HEK293 (cell line): ENCODE data around the gene TTC9B.
A peak's percentile ranks its signal among the peaks of the same experiment; 100 is the strongest.

ENCODE experiments used
- CTCF ChIA-PET: fragments of 350-600 bp; formaldehyde crosslinking; extraction: SDS; loops from one replicate; lab custom pipeline; 2021; ENCODE audit warnings: antibody characterized with exemption; lab: Yijun Ruan, JAX
- POLR2A ChIA-PET: fragments of 300-600 bp; formaldehyde crosslinking; extraction: SDS; loops from one replicate; lab custom pipeline; 2020; ENCODE audit warnings: antibody characterized with exemption, inconsistent platforms; lab: Yijun Ruan, JAX
- H3K27ac ChIP-seq: fragments of 200-500 bp; sonication (Bioruptor generic); 2 replicates; pipeline ENCODE4 v1.5.1; 2014; ENCODE audit warnings: low read depth, low read length, control low read depth, inconsistent platforms; ENCODE audit errors: extremely low read depth
- H3K36me3 ChIP-seq, 2 experiments: fragments of 200-500 bp in 1 of 2; sonication (Bioruptor generic) in 1 of 2; 1 replicate in 1 of 2; 2 replicates in 1 of 2; pipeline ENCODE4 v1.5.1; 2014 to 2017; ENCODE audit warnings: inconsistent platforms in 2 of 2, low read length in 2 of 2; ENCODE audit not compliant: control insufficient read depth in 2 of 2, insufficient read depth in 1 of 2
- H3K4me1 ChIP-seq: fragments of 200-500 bp; sonication (Bioruptor generic); 2 replicates; pipeline ENCODE4 v1.5.1; 2014; ENCODE audit warnings: mild to moderate bottlenecking, low read length, inconsistent platforms; ENCODE audit not compliant: control insufficient read depth, insufficient read depth
- H3K4me3 ChIP-seq: 2 replicates; pipeline ENCODE4 v1.5.1; 2011; ENCODE audit warnings: low read depth, mild to moderate bottlenecking, control low read depth, low read length, moderate library complexity
- H3K9me3 ChIP-seq: fragments of 200-500 bp; sonication (Bioruptor generic); 2 replicates; pipeline ENCODE4 v1.5.1; 2014; ENCODE audit warnings: low read depth, low read length, inconsistent platforms; ENCODE audit not compliant: control insufficient read depth, insufficient read depth
- HOXA7 ChIP-seq: sonication (generic); formaldehyde crosslinking; IDR thresholded peaks from 2 replicates; pipeline ENCODE4 v1.8.1; 2022; ENCODE audit warnings: missing genetic modification reagents, borderline replicate concordance
- PRDM1 ChIP-seq: fragments of 450-650 bp; formaldehyde crosslinking; IDR thresholded peaks from 2 replicates; pipeline ENCODE4; 2016; ENCODE audit warnings: missing biosample characterization, missing genetic modification characterization
- YY1 ChIP-seq: fragments of 450-650 bp; formaldehyde crosslinking; IDR thresholded peaks from 2 replicates; pipeline ENCODE4 v1.5.1; 2018; ENCODE audit warnings: missing biosample characterization, missing genetic modification characterization
- ZBTB21 ChIP-seq: fragments of 450-650 bp; formaldehyde crosslinking; IDR thresholded peaks from 2 replicates; pipeline ENCODE4 v1.5.1; 2017; ENCODE audit warnings: missing biosample characterization, missing genetic modification characterization
- ZBTB7A ChIP-seq: fragments of 450-650 bp; formaldehyde crosslinking; IDR thresholded peaks from 2 replicates; pipeline ENCODE4 v1.5.1; 2016; ENCODE audit warnings: low read depth, missing biosample characterization, missing genetic modification characterization
- ZFHX2 ChIP-seq: fragments of 450-650 bp; formaldehyde crosslinking; conservative IDR thresholded peaks from 2 replicates; pipeline ENCODE4 v1.5.1; 2016; ENCODE audit warnings: missing biosample characterization, missing genetic modification characterization
- ZNF121 ChIP-seq: fragments of 450-650 bp; formaldehyde crosslinking; IDR thresholded peaks from 2 replicates; pipeline ENCODE4 v1.5.1; 2016; ENCODE audit warnings: missing biosample characterization, missing genetic modification characterization
- ZNF311 ChIP-seq: fragments of 450-650 bp; formaldehyde crosslinking; IDR thresholded peaks from 2 replicates; pipeline ENCODE4 v1.5.1; 2017; ENCODE audit warnings: missing biosample characterization, missing genetic modification characterization, borderline replicate concordance
- ZNF366 ChIP-seq: fragments of 450-650 bp; formaldehyde crosslinking; conservative IDR thresholded peaks from 2 replicates; pipeline ENCODE4 v1.5.1; 2016; ENCODE audit warnings: missing biosample characterization, missing genetic modification characterization
- ZNF394 ChIP-seq: fragments of 450-650 bp; formaldehyde crosslinking; IDR thresholded peaks from 2 replicates; pipeline ENCODE4 v1.5.1; 2016; ENCODE audit warnings: missing biosample characterization, missing genetic modification characterization, mild to moderate bottlenecking, moderate library complexity, borderline replicate concordance
- ZNF621 ChIP-seq: fragments of 450-650 bp; formaldehyde crosslinking; IDR thresholded peaks from 2 replicates; pipeline ENCODE4 v1.5.1; 2017; ENCODE audit warnings: missing biosample characterization, missing genetic modification characterization
- ZNF654 ChIP-seq: fragments of 450-650 bp; formaldehyde crosslinking; IDR thresholded peaks from 2 replicates; pipeline ENCODE4 v1.5.1; 2016; ENCODE audit warnings: low read depth, missing biosample characterization, missing genetic modification characterization
- ZNF660 ChIP-seq: fragments of 450-650 bp; IDR thresholded peaks from 2 replicates; pipeline ENCODE4 v1.5.1; 2018; ENCODE audit warnings: missing biosample characterization, mild to moderate bottlenecking, missing genetic modification characterization
- ZNF776 ChIP-seq: fragments of 450-650 bp; formaldehyde crosslinking; IDR thresholded peaks from 2 replicates; pipeline ENCODE4 v1.5.0; 2017; ENCODE audit warnings: missing biosample characterization, missing genetic modification characterization, borderline replicate concordance
- ZNF791 ChIP-seq: fragments of 450-650 bp; formaldehyde crosslinking; IDR thresholded peaks from 2 replicates; pipeline ENCODE4 v1.5.1; 2016; ENCODE audit warnings: missing biosample characterization, missing genetic modification characterization
- ZNF792 ChIP-seq: fragments of 450-650 bp; formaldehyde crosslinking; IDR thresholded peaks from 2 replicates; pipeline ENCODE4 v1.5.1; 2016; ENCODE audit warnings: missing biosample characterization, missing genetic modification characterization
- ZNF843 ChIP-seq: fragments of 450-650 bp; formaldehyde crosslinking; IDR thresholded peaks from 2 replicates; pipeline ENCODE4 v1.5.1; 2016; ENCODE audit warnings: missing biosample characterization, missing genetic modification characterization
- ZSCAN23 ChIP-seq: fragments of 450-650 bp; formaldehyde crosslinking; IDR thresholded peaks from 2 replicates; pipeline ENCODE4 v1.5.1; 2016; ENCODE audit warnings: missing biosample characterization, missing genetic modification characterization
- TF ChIP-seq, protein P1 (sequence below): fragments of 450-650 bp; formaldehyde crosslinking; IDR thresholded peaks from 2 replicates; pipeline ENCODE4 v1.5.1; 2016; ENCODE audit warnings: missing biosample characterization, missing genetic modification characterization
- TF ChIP-seq, protein P2 (sequence below): fragments of 450-650 bp; formaldehyde crosslinking; IDR thresholded peaks from 2 replicates; pipeline ENCODE4 v1.5.1; 2016; ENCODE audit warnings: missing biosample characterization, missing genetic modification characterization
- TF ChIP-seq, protein P3 (sequence below): fragments of 450-650 bp; formaldehyde crosslinking; IDR thresholded peaks from 2 replicates; pipeline ENCODE4 v1.5.1; 2017; ENCODE audit warnings: missing biosample characterization, missing genetic modification characterization
- TF ChIP-seq, protein P4 (sequence below): fragments of 450-650 bp; formaldehyde crosslinking; IDR thresholded peaks from 2 replicates; pipeline ENCODE4 v1.5.1; 2016; ENCODE audit warnings: missing biosample characterization, missing genetic modification characterization
- TF ChIP-seq, protein P5 (sequence below): fragments of 450-650 bp; formaldehyde crosslinking; IDR thresholded peaks from 2 replicates; pipeline ENCODE4 v1.5.1; 2016; ENCODE audit warnings: missing biosample characterization, missing genetic modification characterization
- TF ChIP-seq, protein P6 (sequence below): fragments of 450-650 bp; IDR thresholded peaks from 2 replicates; pipeline ENCODE4 v1.5.1; 2018; ENCODE audit warnings: missing biosample characterization, missing genetic modification characterization
- TF ChIP-seq, protein P7 (sequence below): fragments of 450-650 bp; formaldehyde crosslinking; IDR thresholded peaks from 2 replicates; pipeline ENCODE4 v1.5.1; 2017; ENCODE audit warnings: missing biosample characterization, missing genetic modification characterization

Gene TTC9B

DNA sequence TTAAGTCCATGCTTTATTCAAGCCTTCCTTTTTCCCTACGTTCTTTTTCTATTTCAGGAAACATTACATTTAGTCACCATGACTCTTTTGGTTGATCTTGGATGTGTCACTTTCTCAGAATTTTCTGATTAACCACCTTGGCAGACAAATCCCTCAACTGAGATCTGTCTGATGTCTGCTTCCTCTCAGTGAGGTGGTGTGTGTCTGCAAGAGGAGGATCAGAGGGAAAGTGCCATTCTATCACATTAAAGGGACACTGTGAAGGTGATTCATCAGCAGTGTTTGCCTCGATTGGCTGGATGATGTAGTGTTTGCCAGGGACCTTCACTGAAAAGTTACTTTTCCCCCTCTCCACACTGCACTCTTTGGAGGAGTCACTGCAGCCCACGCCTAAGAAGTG, 11.3 kb upstream of the TTC9B start (continued):
- no peak for TF ChIP-seq YY1 (tag by site-specific recombination)
- TF ChIP-seq, protein P1, sequence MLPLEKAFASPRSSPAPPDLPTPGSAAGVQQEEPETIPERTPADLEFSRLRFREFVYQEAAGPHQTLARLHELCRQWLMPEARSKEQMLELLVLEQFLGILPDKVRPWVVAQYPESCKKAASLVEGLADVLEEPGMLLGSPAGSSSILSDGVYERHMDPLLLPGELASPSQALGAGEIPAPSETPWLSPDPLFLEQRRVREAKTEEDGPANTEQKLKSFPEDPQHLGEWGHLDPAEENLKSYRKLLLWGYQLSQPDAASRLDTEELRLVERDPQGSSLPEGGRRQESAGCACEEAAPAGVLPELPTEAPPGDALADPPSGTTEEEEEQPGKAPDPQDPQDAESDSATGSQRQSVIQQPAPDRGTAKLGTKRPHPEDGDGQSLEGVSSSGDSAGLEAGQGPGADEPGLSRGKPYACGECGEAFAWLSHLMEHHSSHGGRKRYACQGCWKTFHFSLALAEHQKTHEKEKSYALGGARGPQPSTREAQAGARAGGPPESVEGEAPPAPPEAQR (tag by site-specific recombination): no peak
- TF ChIP-seq ZNF654 (tag by site-specific recombination): no peak
- no peak for TF ChIP-seq ZNF394 (tag by site-specific recombination)
- no peak for TF ChIP-seq ZNF776 (tag by site-specific recombination)
- TF ChIP-seq PRDM1 (tag by site-specific recombination): peak; percentile 95
- TF ChIP-seq, protein P2, sequence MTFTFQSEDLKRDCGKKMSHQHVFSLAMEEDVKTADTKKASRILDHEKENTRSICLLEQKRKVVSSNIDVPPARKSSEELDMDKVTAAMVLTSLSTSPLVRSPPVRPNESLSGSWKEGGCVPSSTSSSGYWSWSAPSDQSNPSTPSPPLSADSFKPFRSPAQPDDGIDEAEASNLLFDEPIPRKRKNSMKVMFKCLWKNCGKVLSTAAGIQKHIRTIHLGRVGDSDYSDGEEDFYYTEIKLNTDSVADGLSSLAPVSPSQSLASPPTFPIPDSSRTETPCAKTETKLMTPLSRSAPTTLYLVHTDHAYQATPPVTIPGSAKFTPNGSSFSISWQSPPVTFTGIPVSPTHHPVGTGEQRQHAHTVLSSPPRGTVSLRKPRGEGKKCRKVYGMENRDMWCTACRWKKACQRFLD: no peak
- TF ChIP-seq, protein P3, sequence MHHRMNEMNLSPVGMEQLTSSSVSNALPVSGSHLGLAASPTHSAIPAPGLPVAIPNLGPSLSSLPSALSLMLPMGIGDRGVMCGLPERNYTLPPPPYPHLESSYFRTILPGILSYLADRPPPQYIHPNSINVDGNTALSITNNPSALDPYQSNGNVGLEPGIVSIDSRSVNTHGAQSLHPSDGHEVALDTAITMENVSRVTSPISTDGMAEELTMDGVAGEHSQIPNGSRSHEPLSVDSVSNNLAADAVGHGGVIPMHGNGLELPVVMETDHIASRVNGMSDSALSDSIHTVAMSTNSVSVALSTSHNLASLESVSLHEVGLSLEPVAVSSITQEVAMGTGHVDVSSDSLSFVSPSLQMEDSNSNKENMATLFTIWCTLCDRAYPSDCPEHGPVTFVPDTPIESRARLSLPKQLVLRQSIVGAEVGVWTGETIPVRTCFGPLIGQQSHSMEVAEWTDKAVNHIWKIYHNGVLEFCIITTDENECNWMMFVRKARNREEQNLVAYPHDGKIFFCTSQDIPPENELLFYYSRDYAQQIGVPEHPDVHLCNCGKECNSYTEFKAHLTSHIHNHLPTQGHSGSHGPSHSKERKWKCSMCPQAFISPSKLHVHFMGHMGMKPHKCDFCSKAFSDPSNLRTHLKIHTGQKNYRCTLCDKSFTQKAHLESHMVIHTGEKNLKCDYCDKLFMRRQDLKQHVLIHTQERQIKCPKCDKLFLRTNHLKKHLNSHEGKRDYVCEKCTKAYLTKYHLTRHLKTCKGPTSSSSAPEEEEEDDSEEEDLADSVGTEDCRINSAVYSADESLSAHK (tag by site-specific recombination): no peak
- TF ChIP-seq ZBTB7A (tag by site-specific recombination): no peak
- TF ChIP-seq ZNF660 (tag by site-specific recombination): no peak
- TF ChIP-seq ZFHX2 (tag by site-specific recombination): no peak; the same call in 1 of the 2 replicates
- TF ChIP-seq ZNF366 (tag by site-specific recombination): no peak
- TF ChIP-seq, protein P4, sequence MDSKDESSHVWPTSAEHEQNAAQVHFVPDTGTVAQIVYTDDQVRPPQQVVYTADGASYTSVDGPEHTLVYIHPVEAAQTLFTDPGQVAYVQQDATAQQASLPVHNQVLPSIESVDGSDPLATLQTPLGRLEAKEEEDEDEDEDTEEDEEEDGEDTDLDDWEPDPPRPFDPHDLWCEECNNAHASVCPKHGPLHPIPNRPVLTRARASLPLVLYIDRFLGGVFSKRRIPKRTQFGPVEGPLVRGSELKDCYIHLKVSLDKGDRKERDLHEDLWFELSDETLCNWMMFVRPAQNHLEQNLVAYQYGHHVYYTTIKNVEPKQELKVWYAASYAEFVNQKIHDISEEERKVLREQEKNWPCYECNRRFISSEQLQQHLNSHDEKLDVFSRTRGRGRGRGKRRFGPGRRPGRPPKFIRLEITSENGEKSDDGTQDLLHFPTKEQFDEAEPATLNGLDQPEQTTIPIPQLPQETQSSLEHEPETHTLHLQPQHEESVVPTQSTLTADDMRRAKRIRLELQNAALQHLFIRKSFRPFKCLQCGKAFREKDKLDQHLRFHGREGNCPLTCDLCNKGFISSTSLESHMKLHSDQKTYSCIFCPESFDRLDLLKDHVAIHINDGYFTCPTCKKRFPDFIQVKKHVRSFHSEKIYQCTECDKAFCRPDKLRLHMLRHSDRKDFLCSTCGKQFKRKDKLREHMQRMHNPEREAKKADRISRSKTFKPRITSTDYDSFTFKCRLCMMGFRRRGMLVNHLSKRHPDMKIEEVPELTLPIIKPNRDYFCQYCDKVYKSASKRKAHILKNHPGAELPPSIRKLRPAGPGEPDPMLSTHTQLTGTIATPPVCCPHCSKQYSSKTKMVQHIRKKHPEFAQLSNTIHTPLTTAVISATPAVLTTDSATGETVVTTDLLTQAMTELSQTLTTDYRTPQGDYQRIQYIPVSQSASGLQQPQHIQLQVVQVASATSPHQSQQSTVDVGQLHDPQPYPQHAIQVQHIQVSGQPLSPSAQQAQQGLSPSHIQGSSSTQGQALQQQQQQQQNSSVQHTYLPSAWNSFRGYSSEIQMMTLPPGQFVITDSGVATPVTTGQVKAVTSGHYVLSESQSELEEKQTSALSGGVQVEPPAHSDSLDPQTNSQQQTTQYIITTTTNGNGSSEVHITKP: peak; percentile 96
- no peak for TF ChIP-seq ZSCAN23
- TF ChIP-seq ZNF791: no peak
- TF ChIP-seq ZNF621 (tag by site-specific recombination): no peak

DNA sequence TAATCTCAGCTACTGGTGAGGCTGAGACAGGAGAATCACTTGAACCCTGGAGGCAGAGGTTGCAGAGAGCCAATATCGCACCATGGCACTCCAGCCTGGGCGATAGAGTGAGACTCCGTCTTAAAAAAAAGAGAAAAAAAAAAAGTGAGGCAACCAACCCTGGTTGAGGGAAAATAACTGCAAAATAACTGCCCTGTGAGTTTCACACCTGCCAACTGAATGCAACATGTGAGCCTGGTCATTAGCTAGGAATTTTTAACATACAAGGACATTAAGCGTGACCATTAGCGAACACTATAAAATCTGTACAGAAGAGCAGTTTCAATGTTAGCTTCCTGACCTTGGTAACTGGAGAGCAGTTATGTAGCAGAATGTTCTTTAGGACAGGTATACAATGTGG, 10.7 kb upstream of the TTC9B start:
- H3K4me1 ChIP-seq: peaks cover 11% of the 10 kb centered on the region
- CTCF ChIA-PET: interaction anchor here (0.6 to 1.5 kb wide), 8 partner anchors 9 to 491 kb away, joined by 3 to 9 read pairs (median 4); partner anchors contain the start of gene CLC
- no peak overlapping the region for H3K4me3 ChIP-seq
- H3K27ac ChIP-seq: no peak overlapping the region
- H3K9me3 ChIP-seq: no peaks in the 10 kb centered on the region
- POLR2A ChIA-PET: no interaction called here
- H3K36me3 ChIP-seq: peaks cover 8 to 9% of the 10 kb centered on the region in 2 experiments; a peak in 2 of 3 replicates
- no peak for TF ChIP-seq HOXA7 (CRISPR knock-in tag)
- TF ChIP-seq ZNF311 (tag by site-specific recombination): no peak
- TF ChIP-seq ZNF792: 0 out of 2 replicates have a peak, but pooled peaks have one; percentile 15
- TF ChIP-seq, protein P5, sequence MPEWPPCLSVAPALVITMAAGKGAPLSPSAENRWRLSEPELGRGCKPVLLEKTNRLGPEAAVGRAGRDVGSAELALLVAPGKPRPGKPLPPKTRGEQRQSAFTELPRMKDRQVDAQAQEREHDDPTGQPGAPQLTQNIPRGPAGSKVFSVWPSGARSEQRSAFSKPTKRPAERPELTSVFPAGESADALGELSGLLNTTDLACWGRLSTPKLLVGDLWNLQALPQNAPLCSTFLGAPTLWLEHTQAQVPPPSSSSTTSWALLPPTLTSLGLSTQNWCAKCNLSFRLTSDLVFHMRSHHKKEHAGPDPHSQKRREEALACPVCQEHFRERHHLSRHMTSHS (tag by site-specific recombination): no peak
- TF ChIP-seq, protein P6, sequence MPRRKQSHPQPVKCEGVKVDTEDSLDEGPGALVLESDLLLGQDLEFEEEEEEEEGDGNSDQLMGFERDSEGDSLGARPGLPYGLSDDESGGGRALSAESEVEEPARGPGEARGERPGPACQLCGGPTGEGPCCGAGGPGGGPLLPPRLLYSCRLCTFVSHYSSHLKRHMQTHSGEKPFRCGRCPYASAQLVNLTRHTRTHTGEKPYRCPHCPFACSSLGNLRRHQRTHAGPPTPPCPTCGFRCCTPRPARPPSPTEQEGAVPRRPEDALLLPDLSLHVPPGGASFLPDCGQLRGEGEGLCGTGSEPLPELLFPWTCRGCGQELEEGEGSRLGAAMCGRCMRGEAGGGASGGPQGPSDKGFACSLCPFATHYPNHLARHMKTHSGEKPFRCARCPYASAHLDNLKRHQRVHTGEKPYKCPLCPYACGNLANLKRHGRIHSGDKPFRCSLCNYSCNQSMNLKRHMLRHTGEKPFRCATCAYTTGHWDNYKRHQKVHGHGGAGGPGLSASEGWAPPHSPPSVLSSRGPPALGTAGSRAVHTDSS (tag by site-specific recombination): no peak
- no peak for TF ChIP-seq ZNF843 (tag by site-specific recombination)
- TF ChIP-seq ZNF121 (tag by site-specific recombination): 0 out of 2 replicates have a peak, but pooled peaks have one; percentile 30
- no peak for TF ChIP-seq ZBTB21 (tag by site-specific recombination)
- TF ChIP-seq, protein P7, sequence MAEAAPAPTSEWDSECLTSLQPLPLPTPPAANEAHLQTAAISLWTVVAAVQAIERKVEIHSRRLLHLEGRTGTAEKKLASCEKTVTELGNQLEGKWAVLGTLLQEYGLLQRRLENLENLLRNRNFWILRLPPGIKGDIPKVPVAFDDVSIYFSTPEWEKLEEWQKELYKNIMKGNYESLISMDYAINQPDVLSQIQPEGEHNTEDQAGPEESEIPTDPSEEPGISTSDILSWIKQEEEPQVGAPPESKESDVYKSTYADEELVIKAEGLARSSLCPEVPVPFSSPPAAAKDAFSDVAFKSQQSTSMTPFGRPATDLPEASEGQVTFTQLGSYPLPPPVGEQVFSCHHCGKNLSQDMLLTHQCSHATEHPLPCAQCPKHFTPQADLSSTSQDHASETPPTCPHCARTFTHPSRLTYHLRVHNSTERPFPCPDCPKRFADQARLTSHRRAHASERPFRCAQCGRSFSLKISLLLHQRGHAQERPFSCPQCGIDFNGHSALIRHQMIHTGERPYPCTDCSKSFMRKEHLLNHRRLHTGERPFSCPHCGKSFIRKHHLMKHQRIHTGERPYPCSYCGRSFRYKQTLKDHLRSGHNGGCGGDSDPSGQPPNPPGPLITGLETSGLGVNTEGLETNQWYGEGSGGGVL (tag by site-specific recombination): no peak
